CD4-positive, alpha-beta memory T cell (primary cell): ENCODE data around the gene RCE1. TPM values are rescaled to one million over a fixed set of nuclear protein-coding genes. Genes with fewer than 3 reads are reported as not detected.

Experiments
- CTCF ChIA-PET: fragments of 350-600 bp; sonication (Branson Sonifier 250); formaldehyde crosslinking; loops from one replicate; lab custom pipeline; 2021; ENCODE audit warnings: inconsistent platforms; ENCODE audit not compliant: partially characterized antibody; lab: Charles Lee
- POLR2A ChIA-PET: fragments of 350-600 bp; sonication (Branson Sonifier 250); formaldehyde crosslinking; loops from one replicate; lab custom pipeline; 2021; ENCODE audit not compliant: partially characterized antibody; lab: Charles Lee
- DNase-seq, 5 donors: peaks; one replicate each; pipeline versions ENCODE4 v3.0.0 to v3.0.0-alpha.2; 2020 to 2022; ENCODE audit warnings: mixed read lengths in 1 of 5
- H3K27ac ChIP-seq: one replicate; pipeline ENCODE4 v1.7.0; 2013; ENCODE audit warnings: low read depth, low read length
- H3K27me3 ChIP-seq: 2 replicates; pipeline ENCODE4 v1.7.0; 2013; ENCODE audit warnings: mild to moderate bottlenecking, low read length, moderate library complexity; ENCODE audit not compliant: insufficient read depth
- H3K36me3 ChIP-seq: 2 replicates; pipeline ENCODE4 v1.7.0; 2013; ENCODE audit warnings: mild to moderate bottlenecking, low read length, moderate library complexity; ENCODE audit not compliant: insufficient read depth
- H3K4me1 ChIP-seq: 2 replicates; pipeline ENCODE4 v1.7.0; 2013; ENCODE audit warnings: mild to moderate bottlenecking, low read length, moderate library complexity; ENCODE audit not compliant: insufficient read depth
- H3K4me3 ChIP-seq, 2 donors: one replicate each; pipeline ENCODE4 v1.7.0; 2013; ENCODE audit warnings: low read length in 2 of 2, mild to moderate bottlenecking in 1 of 2
- H3K9me3 ChIP-seq, 2 donors: one replicate each; pipeline ENCODE4 v1.7.0; 2013; ENCODE audit warnings: low read length in 2 of 2, control low read depth in 1 of 2; ENCODE audit not compliant: control insufficient read depth in 1 of 2
- H3K27ac Mint-ChIP-seq, 7 donors: one replicate each; pipeline ENCODE4 v1.8.0; 2020 to 2021; ENCODE audit warnings: mixed read lengths in 7 of 7, mild to moderate bottlenecking in 6 of 7, inconsistent platforms in 3 of 7, moderate library complexity in 3 of 7
- H3K27me3 Mint-ChIP-seq, 2 donors: one replicate each; pipeline ENCODE4 v1.8.0; 2020 to 2021; ENCODE audit warnings: mixed read lengths in 2 of 2
- H3K36me3 Mint-ChIP-seq, 2 donors: one replicate each; pipeline ENCODE4 v1.8.0; 2020 to 2021; ENCODE audit warnings: mixed read lengths in 2 of 2, inconsistent platforms in 1 of 2, mild to moderate bottlenecking in 1 of 2
- H3K4me1 Mint-ChIP-seq, 4 donors: one replicate each; pipeline ENCODE4 v1.8.0; 2020 to 2021; ENCODE audit warnings: mixed read lengths in 4 of 4, mild to moderate bottlenecking in 1 of 4
- H3K4me3 Mint-ChIP-seq, 8 donors: one replicate each; pipeline ENCODE4 v1.8.0; 2020 to 2021; ENCODE audit warnings: mixed read lengths in 8 of 8, mild to moderate bottlenecking in 7 of 8, moderate library complexity in 6 of 8, inconsistent platforms in 3 of 8
- H3K9me3 Mint-ChIP-seq, 8 donors: one replicate each; pipeline ENCODE4 v1.8.0; 2020 to 2021; ENCODE audit warnings: mixed read lengths in 8 of 8, mild to moderate bottlenecking in 5 of 8, inconsistent platforms in 3 of 8, moderate library complexity in 1 of 8
- intact Hi-C: fragments of 100-400 bp; cut with micrococcal nuclease; formaldehyde crosslinking; loops from one replicate; pipeline ENCODE4 v1.15.1; 2023
- polyA plus RNA-seq, 2 donors: library from polyadenylated mRNA; unstranded; fragments of 300-500 nt; fragmentation: Illumina TruSeq; gene quantifications; one replicate each; pipeline ENCODE4 v1.2.3, GENCODE V29; 2021
- total RNA-seq, 2 experiments: library from RNA; stranded (reverse); gene quantifications; one replicate each; pipeline ENCODE4 v1.2.3, GENCODE V29; 2021

The RCE1 gene
- total and polyA plus RNA-seq, 4 experiments from 2014 or later: 23.3 to 34.5 (median 30.7) TPM

GRCh38 chr11:66834943-66835342 is 8.3 kb upstream of the RCE1 start:
- Histone ChIP-seq H3K36me3 (peaks cover 4% of the 10 kb centered on the region), H3K27me3 (no peaks in the 10 kb centered on the region), H3K27ac (no peak overlapping the region), H3K9me3 (no peaks in the 10 kb centered on the region), H3K4me1 (peaks cover 11% of the 10 kb centered on the region), H3K4me3 (no peak overlapping the region)
- ChIA-PET CTCF (interaction anchor here (0.6 to 4.9 kb wide), 11 partner anchors 9 to 241 kb away, joined by 3 to 59 read pairs (median 3); no protein-coding TSS in a partner anchor), POLR2A (interaction anchor here (0.7 to 3.5 kb wide), 3 partner anchors 8 to 142 kb away, joined by 3 to 27 read pairs (median 3); partner anchors contain the start of gene RCE1)
- Mint-ChIP-seq H3K9me3 (no peaks in the 10 kb centered on the region), H3K36me3 (peaks cover 3 to 10% of the 10 kb centered on the region in 2 donors), H3K4me3 (no peak overlapping the region), H3K27ac (peak overlapping the region in 3 of 7 donors; percentile 7 to 42 (median 10)), H3K27me3 (no peaks in the 10 kb centered on the region), H3K4me1 (peaks cover 10 to 22% (median 18%) of the 10 kb centered on the region in 4 donors)
- intact Hi-C loops: loop anchor here (1.0 to 10.0 kb wide), 4 partner anchors 33 to 430 kb away; no protein-coding TSS in a partner anchor
- DNase-seq: no peak

- Histone ChIP-seq H3K4me3 (no peak overlapping the region), H3K27ac (no peak overlapping the region), H3K27me3 (no peaks in the 10 kb centered on the region), H3K36me3 (peaks cover 4% of the 10 kb centered on the region), H3K4me1 (peaks cover 21% of the 10 kb centered on the region), H3K9me3 (no peaks in the 10 kb centered on the region)
- H3K27ac Mint-ChIP-seq: peak overlapping the region in 4 of 7 donors; percentile 21 to 73 (median 38)
- CTCF ChIA-PET: interaction anchor here (0.6 kb wide), 1 partner anchor 267 kb away, joined by 3 read pairs; no protein-coding TSS in a partner anchor
- POLR2A ChIA-PET: interaction anchor here (1.4 kb wide), 1 partner anchor 20 kb away, joined by 3 read pairs; no protein-coding TSS in a partner anchor
- intact Hi-C loops: loop anchor here (10.0 kb wide), 1 partner anchor 431 kb away; no protein-coding TSS in a partner anchor
- peaks cover 18 to 32% (median 27%) of the 10 kb centered on the region in 4 donors for H3K4me1 Mint-ChIP-seq
- H3K9me3 Mint-ChIP-seq: peaks cover 0 to 2% (median 0%) of the 10 kb centered on the region in 8 donors
- H3K36me3 Mint-ChIP-seq: peaks cover 8 to 19% of the 10 kb centered on the region in 2 donors
- no peak overlapping the region for H3K4me3 Mint-ChIP-seq
- DNase-seq: no peak
- no peaks in the 10 kb centered on the region for H3K27me3 Mint-ChIP-seq
These were observed 7.4 kb upstream of the RCE1 start for GRCh38 chr11:66835768-66836405.

- peaks cover 0 to 5% (median 0%) of the 10 kb centered on the region in 8 donors for H3K9me3 Mint-ChIP-seq
- ChIA-PET POLR2A (interaction anchor here (1.2 kb wide), 1 partner anchor 285 kb away, joined by 3 read pairs; no protein-coding TSS in a partner anchor), CTCF (interaction anchor here (0.7 kb wide), 1 partner anchor 143 kb away, joined by 3 read pairs; no protein-coding TSS in a partner anchor)
- no peak for DNase-seq
- H3K4me3 Mint-ChIP-seq: peak overlapping the region in 5 of 8 donors; percentile 7 to 92 (median 9)
- H3K36me3 ChIP-seq: peaks cover 6% of the 10 kb centered on the region
- intact Hi-C loops: no loop called here
- peak overlapping the region; percentile 19 for H3K27ac ChIP-seq
- peak overlapping the region; percentile 20 to 98 (median 77) for H3K27ac Mint-ChIP-seq
- peaks cover 8 to 38% of the 10 kb centered on the region in 2 donors for H3K36me3 Mint-ChIP-seq
- no peaks in the 10 kb centered on the region for H3K27me3 ChIP-seq
- H3K9me3 ChIP-seq: no peaks in the 10 kb centered on the region
- peaks cover 50% of the 10 kb centered on the region for H3K4me1 ChIP-seq
- peaks cover 34 to 59% (median 45%) of the 10 kb centered on the region in 4 donors for H3K4me1 Mint-ChIP-seq
- H3K27me3 Mint-ChIP-seq: no peaks in the 10 kb centered on the region
- H3K4me3 ChIP-seq: no peak overlapping the region
These were observed 2.7 kb upstream of the RCE1 start for GRCh38 chr11:66840317-66841091.

GRCh38 chr11:66841861-66842260 is 1.4 kb upstream of the RCE1 start:
- ChIA-PET POLR2A (interaction anchor here (0.6 to 6.0 kb wide), 17 partner anchors 8 to 530 kb away, joined by 3 to 122 read pairs (median 6); partner anchors contain the start of genes ACTN3, DPP3, KDM2A and RBM14), CTCF (interaction anchor here (0.7 to 1.8 kb wide), 3 partner anchors 9 to 163 kb away, joined by 3 to 6 read pairs (median 4); no protein-coding TSS in a partner anchor)
- Histone ChIP-seq H3K4me3 (peak overlapping the region; percentile 32 to 88), H3K4me1 (peaks cover 50% of the 10 kb centered on the region), H3K27me3 (no peaks in the 10 kb centered on the region), H3K9me3 (no peaks in the 10 kb centered on the region), H3K36me3 (peaks cover 11% of the 10 kb centered on the region), H3K27ac (peak overlapping the region; percentile 97)
- intact Hi-C loops: loop anchor here (2.0 kb wide), 2 partner anchors 249 to 403 kb away; partner anchors contain the start of genes CCDC87, CCS and MRPL11
- H3K27me3 Mint-ChIP-seq: no peaks in the 10 kb centered on the region
- H3K4me1 Mint-ChIP-seq: peaks cover 34 to 59% (median 45%) of the 10 kb centered on the region in 4 donors
- DNase-seq: no peak
- peak overlapping the region; percentile 91 to 98 (median 96) for H3K27ac Mint-ChIP-seq
- H3K36me3 Mint-ChIP-seq: peaks cover 8 to 46% of the 10 kb centered on the region in 2 donors
- H3K9me3 Mint-ChIP-seq: peaks cover 0 to 5% (median 0%) of the 10 kb centered on the region in 8 donors
- H3K4me3 Mint-ChIP-seq: peak overlapping the region; percentile 87 to 96 (median 92)

- H3K27ac ChIP-seq: peak overlapping the region; percentile 97
- H3K27me3 ChIP-seq: no peaks in the 10 kb centered on the region
- peaks cover 50% of the 10 kb centered on the region for H3K4me1 ChIP-seq
- H3K36me3 ChIP-seq: peaks cover 11% of the 10 kb centered on the region
- H3K9me3 ChIP-seq: no peaks in the 10 kb centered on the region
- Mint-ChIP-seq H3K27me3 (no peaks in the 10 kb centered on the region), H3K4me1 (peaks cover 34 to 59% (median 45%) of the 10 kb centered on the region in 4 donors), H3K9me3 (peaks cover 0 to 5% (median 0%) of the 10 kb centered on the region in 8 donors), H3K27ac (peak overlapping the region; percentile 91 to 98 (median 96)), H3K36me3 (peaks cover 8 to 48% of the 10 kb centered on the region in 2 donors), H3K4me3 (peak overlapping the region; percentile 87 to 96 (median 92))
- intact Hi-C loops: loop anchor here (2.0 kb wide), 2 partner anchors 250 to 404 kb away; partner anchors contain the start of genes CCDC87, CCS and MRPL11
- CTCF ChIA-PET: interaction anchor here (0.9 to 1.8 kb wide), 3 partner anchors 10 to 164 kb away, joined by 3 to 6 read pairs (median 3); no protein-coding TSS in a partner anchor
- peak overlapping the region; percentile 32 to 88 for H3K4me3 ChIP-seq
- POLR2A ChIA-PET: interaction anchor here (0.6 to 6.0 kb wide), 32 partner anchors 9 to 1224 kb away, joined by 3 to 122 read pairs (median 5); partner anchors contain the start of genes ACTN3, BRMS1, DPP3 and KDM2A
- peak in 1 of 5 donors; percentile 35 for DNase-seq
These were observed 743 bp upstream of the RCE1 start for GRCh38 chr11:66842501-66842895.

- Mint-ChIP-seq H3K27ac (peak overlapping the region; percentile 89 to 97 (median 94)), H3K27me3 (no peaks in the 10 kb centered on the region), H3K36me3 (peaks cover 8 to 46% of the 10 kb centered on the region in 2 donors), H3K9me3 (peaks cover 0 to 5% (median 0%) of the 10 kb centered on the region in 8 donors), H3K4me1 (peaks cover 33 to 53% (median 43%) of the 10 kb centered on the region in 4 donors), H3K4me3 (peak overlapping the region; percentile 84 to 93 (median 92))
- H3K4me3 ChIP-seq: peak overlapping the region; percentile 88 to 96
- peak overlapping the region; percentile 97 for H3K27ac ChIP-seq
- no peaks in the 10 kb centered on the region for H3K27me3 ChIP-seq
- peak in 1 of 5 donors; percentile 47 for DNase-seq
- ChIA-PET POLR2A (interaction anchor here (0.6 to 6.0 kb wide), 31 partner anchors 10 to 553 kb away, joined by 3 to 122 read pairs (median 4); partner anchors contain the start of genes ACTN3, BBS1, BRMS1 and DPP3), CTCF (interaction anchor here (1.1 to 1.6 kb wide), 3 partner anchors 8 to 150 kb away, joined by 3 to 4 read pairs (median 3); no protein-coding TSS in a partner anchor)
- H3K9me3 ChIP-seq: no peaks in the 10 kb centered on the region
- peaks cover 7% of the 10 kb centered on the region for H3K36me3 ChIP-seq
- intact Hi-C loops: loop anchor here (1.0 to 2.0 kb wide), 6 partner anchors 12 to 499 kb away; partner anchors contain the start of genes BRMS1, CCDC87, CCS and MRPL11
- H3K4me1 ChIP-seq: peaks cover 49% of the 10 kb centered on the region
These were observed 695 bp downstream of the RCE1 start for GRCh38 chr11:66843776-66844495.
